ENCODE measurements around the gene SPPL3.
A peak's percentile ranks its signal among the peaks of the same experiment; 100 is the strongest.

SPPL3 gene

GRCh38 chr12:120941846-120942405 is 37.8 kb upstream of the SPPL3 start:
- Histone ChIP-seq H3K4me3 (no peak overlapping the region), H3K4me1 (no peaks in the 10 kb centered on the region), H3K36me3 (no peaks in the 10 kb centered on the region), H3K27me3 (peaks cover 0 to 16% of the 10 kb centered on the region in 2 donors), H3K9me3 (no peaks in the 10 kb centered on the region), H3K27ac (no peak overlapping the region)
- intact Hi-C loops (cut with DNase I; ENCODE audit: low total_unique reads): no loop called here
- no peak for TF ChIP-seq CTCF (IDR thresholded peaks at IDR 0.05)
- no peak for DNase-seq

GRCh38 chr12:120941412-120941811 is 37.3 kb upstream of the SPPL3 start:
- H3K27ac ChIP-seq: no peak overlapping the region
- H3K36me3 ChIP-seq: no peaks in the 10 kb centered on the region
- intact Hi-C loops (cut with DNase I; ENCODE audit: low total_unique reads): no loop called here
- H3K27me3 ChIP-seq: peaks cover 0 to 17% of the 10 kb centered on the region in 2 donors
- H3K4me1 ChIP-seq: no peaks in the 10 kb centered on the region
- TF ChIP-seq CTCF (IDR thresholded peaks at IDR 0.05): no peak
- DNase-seq: no peak
- H3K4me3 ChIP-seq: no peak overlapping the region
- no peaks in the 10 kb centered on the region for H3K9me3 ChIP-seq

- no peak for TF ChIP-seq CTCF (IDR thresholded peaks at IDR 0.05)
- intact Hi-C loops (cut with DNase I; ENCODE audit: low total_unique reads): no loop called here
- Histone ChIP-seq H3K4me1 (no peaks in the 10 kb centered on the region), H3K27ac (no peak overlapping the region), H3K36me3 (no peaks in the 10 kb centered on the region), H3K9me3 (no peaks in the 10 kb centered on the region), H3K4me3 (no peak overlapping the region), H3K27me3 (peaks cover 0 to 17% of the 10 kb centered on the region in 2 donors)
- DNase-seq: no peak
Observed at GRCh38 chr12:120940799-120941198, 36.6 kb upstream of the SPPL3 start.

- Histone ChIP-seq H3K9me3 (no peaks in the 10 kb centered on the region), H3K27ac (no peak overlapping the region), H3K4me3 (no peak overlapping the region), H3K4me1 (no peaks in the 10 kb centered on the region), H3K36me3 (no peaks in the 10 kb centered on the region), H3K27me3 (peaks cover 0 to 17% of the 10 kb centered on the region in 2 donors)
- intact Hi-C loops (cut with DNase I; ENCODE audit: low total_unique reads): no loop called here
- TF ChIP-seq CTCF (IDR thresholded peaks at IDR 0.05): no peak
- no peak for DNase-seq
Observed at GRCh38 chr12:120940006-120940405, 35.8 kb upstream of the SPPL3 start.

- no peaks in the 10 kb centered on the region for H3K4me1 ChIP-seq
- H3K27me3 ChIP-seq: peaks cover 0 to 17% of the 10 kb centered on the region in 2 donors
- H3K9me3 ChIP-seq: no peaks in the 10 kb centered on the region
- DNase-seq: peak; percentile 64 to 78
- no peaks in the 10 kb centered on the region for H3K36me3 ChIP-seq
- intact Hi-C loops (cut with DNase I; ENCODE audit: low total_unique reads): no loop called here
- H3K4me3 ChIP-seq: no peak overlapping the region
- no peak overlapping the region for H3K27ac ChIP-seq
- no peak for TF ChIP-seq CTCF (IDR thresholded peaks at IDR 0.05)
Observed at GRCh38 chr12:120939523-120939922, 35.4 kb upstream of the SPPL3 start.

- intact Hi-C loops (cut with DNase I; ENCODE audit: low total_unique reads): no loop called here
- no peak for DNase-seq
- H3K4me1 ChIP-seq: no peaks in the 10 kb centered on the region
- no peak for TF ChIP-seq CTCF (IDR thresholded peaks at IDR 0.05)
- H3K4me3 ChIP-seq: no peak overlapping the region
- H3K27me3 ChIP-seq: peaks cover 0 to 17% of the 10 kb centered on the region in 2 donors
- H3K9me3 ChIP-seq: no peaks in the 10 kb centered on the region
- H3K27ac ChIP-seq: no peak overlapping the region
- H3K36me3 ChIP-seq: no peaks in the 10 kb centered on the region
Observed at GRCh38 chr12:120938496-120938895, 34.3 kb upstream of the SPPL3 start.

Measured in tibial artery (tissue), 4 donors.